Measurements from ENCODE around the gene PREX1. TPM values are rescaled to one million over a fixed set of nuclear protein-coding genes. Genes with fewer than 3 reads are reported as not detected.

The PREX1 gene
- total and polyA plus RNA-seq, 7 experiments from 2014 or later, result 2.9 to 143 (median 48.6) TPM

DNA sequence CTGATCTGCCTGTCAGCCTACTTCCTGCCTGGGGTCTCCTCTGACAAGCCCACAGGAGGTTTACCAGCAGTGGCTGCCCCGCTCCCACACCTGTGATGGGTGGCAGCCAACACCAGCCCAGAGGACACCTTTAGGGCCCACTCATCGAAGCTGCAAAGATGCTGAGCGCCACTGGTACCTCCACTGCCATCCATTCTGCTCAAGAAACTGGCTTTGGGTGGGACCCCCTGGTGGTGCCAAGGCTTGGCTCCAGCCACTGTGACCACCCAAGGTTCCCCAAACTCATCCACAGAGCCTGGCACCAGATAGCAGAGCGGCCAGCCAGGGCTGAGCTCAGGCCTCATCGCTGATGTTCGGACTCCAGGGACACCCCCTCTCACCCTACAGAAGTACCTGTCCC is 42.5 kb downstream of the PREX1 start:
- Mint-ChIP-seq H3K36me3 (peaks cover 0 to 18% (median 6%) of the 10 kb centered on the region in 5 donors), H3K27ac (peak overlapping the region in 1 of 9 donors; percentile 74), H3K4me3 (no peak overlapping the region), H3K27me3 (no peaks in the 10 kb centered on the region), H3K9me3 (peaks cover 0 to 1% (median 0%) of the 10 kb centered on the region in 11 donors), H3K4me1 (peaks cover 16 to 65% (median 39%) of the 10 kb centered on the region in 7 donors)
- POLR2A ChIA-PET, result no interaction called here
- no peak overlapping the region for H3K27ac ChIP-seq (ENCODE audit: low read depth, low read length)
- no peak for DNase-seq
- no peaks in the 10 kb centered on the region for H3K36me3 ChIP-seq (ENCODE audit: control insufficient read depth in 2 of 3, insufficient read depth in 3 of 3, low read length in 3 of 3)
- CTCF ChIA-PET, result no interaction called here
- ATAC-seq, result no peak
- intact Hi-C loops (cut with micrococcal nuclease), result no loop called here
- no peaks in the 10 kb centered on the region for H3K9me3 ChIP-seq (ENCODE audit: control insufficient read depth in 2 of 3, low read length in 3 of 3)
- no peaks in the 10 kb centered on the region for H3K27me3 ChIP-seq (ENCODE audit: control insufficient read depth in 2 of 2, insufficient read depth in 2 of 2, low read length in 2 of 2)
- H3K4me3 ChIP-seq (ENCODE audit: low read length), result no peak overlapping the region
- H3K4me1 ChIP-seq (ENCODE audit: control insufficient read depth in 2 of 2, insufficient read depth in 2 of 2, low read length in 2 of 2), result peaks cover 19 to 74% of the 10 kb centered on the region in 2 donors

- H3K27ac Mint-ChIP-seq, result peak overlapping the region in 1 of 9 donors; percentile 33
- H3K4me3 Mint-ChIP-seq, result no peak overlapping the region
- H3K27me3 Mint-ChIP-seq, result no peaks in the 10 kb centered on the region
- Histone ChIP-seq H3K4me1 (ENCODE audit: control insufficient read depth in 2 of 2, insufficient read depth in 2 of 2, low read length in 2 of 2) (peaks cover 19 to 64% of the 10 kb centered on the region in 2 donors), H3K36me3 (ENCODE audit: control insufficient read depth in 2 of 3, insufficient read depth in 3 of 3, low read length in 3 of 3) (no peaks in the 10 kb centered on the region), H3K27me3 (ENCODE audit: control insufficient read depth in 2 of 2, insufficient read depth in 2 of 2, low read length in 2 of 2) (no peaks in the 10 kb centered on the region), H3K27ac (ENCODE audit: low read depth, low read length) (no peak overlapping the region), H3K4me3 (ENCODE audit: low read length) (no peak overlapping the region), H3K9me3 (ENCODE audit: control insufficient read depth in 2 of 3, low read length in 3 of 3) (no peaks in the 10 kb centered on the region)
- peaks cover 0 to 4% (median 0%) of the 10 kb centered on the region in 11 donors for H3K9me3 Mint-ChIP-seq
- POLR2A ChIA-PET, result interaction anchor here (0.6 to 0.7 kb wide), 2 partner anchors 11 to 1196 kb away, joined by 3 read pairs; no protein-coding TSS in a partner anchor
- peaks cover 16 to 57% (median 29%) of the 10 kb centered on the region in 7 donors for H3K4me1 Mint-ChIP-seq
- no peak for DNase-seq
- H3K36me3 Mint-ChIP-seq, result peaks cover 0 to 18% (median 6%) of the 10 kb centered on the region in 5 donors
- intact Hi-C loops (cut with micrococcal nuclease), result loop anchor here in 1 of 2 donors (1.0 to 5.0 kb wide), 3 partner anchors 24 to 47 kb away; no protein-coding TSS in a partner anchor
- CTCF ChIA-PET, result no interaction called here
- no peak for ATAC-seq
These were observed 43.5 kb downstream of the PREX1 start for GRCh38 chr20:48784273-48784641.

GRCh38 chr20:48783533-48784272 is 44.1 kb downstream of the PREX1 start:
- Histone ChIP-seq H3K27me3 (ENCODE audit: control insufficient read depth in 2 of 2, insufficient read depth in 2 of 2, low read length in 2 of 2) (no peaks in the 10 kb centered on the region), H3K9me3 (ENCODE audit: control insufficient read depth in 2 of 3, low read length in 3 of 3) (no peaks in the 10 kb centered on the region), H3K4me3 (ENCODE audit: low read length) (no peak overlapping the region), H3K27ac (ENCODE audit: low read depth, low read length) (no peak overlapping the region), H3K4me1 (ENCODE audit: control insufficient read depth in 2 of 2, insufficient read depth in 2 of 2, low read length in 2 of 2) (peaks cover 19 to 59% of the 10 kb centered on the region in 2 donors), H3K36me3 (ENCODE audit: control insufficient read depth in 2 of 3, insufficient read depth in 3 of 3, low read length in 3 of 3) (no peaks in the 10 kb centered on the region)
- intact Hi-C loops (cut with micrococcal nuclease), result loop anchor here in 1 of 2 donors (1.0 to 5.0 kb wide), 4 partner anchors 15 to 46 kb away; no protein-coding TSS in a partner anchor
- Mint-ChIP-seq H3K36me3 (peaks cover 0 to 21% (median 3%) of the 10 kb centered on the region in 5 donors), H3K4me3 (no peak overlapping the region), H3K4me1 (peaks cover 16 to 54% (median 25%) of the 10 kb centered on the region in 7 donors), H3K27me3 (no peaks in the 10 kb centered on the region), H3K27ac (no peak overlapping the region), H3K9me3 (peaks cover 0 to 4% (median 0%) of the 10 kb centered on the region in 11 donors)
- ChIA-PET POLR2A (interaction anchor here (0.6 kb wide), 1 partner anchor 12 kb away, joined by 3 read pairs; no protein-coding TSS in a partner anchor), CTCF (no interaction called here)
- ATAC-seq (peak; percentile 55), DNase-seq (peak in 1 of 9 donors; percentile 47)

DNA sequence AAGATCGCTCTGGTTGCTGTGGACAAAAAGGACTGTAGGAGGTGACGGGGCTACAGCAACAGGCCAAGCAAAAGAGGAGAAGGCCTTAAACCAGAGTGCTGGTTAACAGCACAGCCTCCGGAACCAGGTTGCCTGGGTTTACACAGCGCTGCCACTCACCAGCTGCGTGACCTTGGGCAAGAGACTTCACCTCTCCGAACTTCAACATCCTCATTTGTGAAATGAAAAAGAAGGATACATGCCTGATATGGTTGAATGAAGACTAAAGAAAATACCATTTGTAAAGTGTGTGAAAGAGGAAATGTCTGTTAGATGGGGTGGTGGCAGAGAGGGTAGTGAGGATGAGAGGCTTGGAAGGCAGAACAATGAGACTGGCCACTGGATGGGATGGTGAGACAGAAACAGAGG is 44.9 kb downstream of the PREX1 start:
- peaks cover 14 to 52% of the 10 kb centered on the region in 2 donors for H3K4me1 ChIP-seq (ENCODE audit: control insufficient read depth in 2 of 2, insufficient read depth in 2 of 2, low read length in 2 of 2)
- no peak overlapping the region for H3K4me3 ChIP-seq (ENCODE audit: low read length)
- Mint-ChIP-seq H3K27me3 (no peaks in the 10 kb centered on the region), H3K4me1 (peaks cover 10 to 47% (median 17%) of the 10 kb centered on the region in 7 donors), H3K4me3 (no peak overlapping the region), H3K36me3 (peaks cover 0 to 21% (median 0%) of the 10 kb centered on the region in 5 donors), H3K27ac (no peak overlapping the region), H3K9me3 (peaks cover 0 to 4% (median 0%) of the 10 kb centered on the region in 11 donors)
- no peaks in the 10 kb centered on the region for H3K36me3 ChIP-seq (ENCODE audit: control insufficient read depth in 2 of 3, insufficient read depth in 3 of 3, low read length in 3 of 3)
- no peak for DNase-seq
- POLR2A ChIA-PET, result no interaction called here
- CTCF ChIA-PET, result no interaction called here
- H3K27ac ChIP-seq (ENCODE audit: low read depth, low read length), result no peak overlapping the region
- no peaks in the 10 kb centered on the region for H3K9me3 ChIP-seq (ENCODE audit: control insufficient read depth in 2 of 3, low read length in 3 of 3)
- intact Hi-C loops (cut with micrococcal nuclease), result loop anchor here in 1 of 2 donors (2.0 to 5.0 kb wide), 3 partner anchors 14 to 46 kb away; no protein-coding TSS in a partner anchor
- ATAC-seq, result no peak
- H3K27me3 ChIP-seq (ENCODE audit: control insufficient read depth in 2 of 2, insufficient read depth in 2 of 2, low read length in 2 of 2), result no peaks in the 10 kb centered on the region

GRCh38 chr20:48782053-48782452 is 45.7 kb downstream of the PREX1 start:
- ATAC-seq (no peak), DNase-seq (no peak)
- intact Hi-C loops (cut with micrococcal nuclease), result loop anchor here in 1 of 2 donors (2.0 to 5.0 kb wide), 3 partner anchors 13 to 45 kb away; no protein-coding TSS in a partner anchor
- Mint-ChIP-seq H3K36me3 (peaks cover 0 to 28% (median 0%) of the 10 kb centered on the region in 5 donors), H3K4me1 (peaks cover 1 to 47% (median 9%) of the 10 kb centered on the region in 7 donors), H3K9me3 (peaks cover 0 to 4% (median 0%) of the 10 kb centered on the region in 11 donors), H3K4me3 (no peak overlapping the region), H3K27me3 (no peaks in the 10 kb centered on the region), H3K27ac (no peak overlapping the region)
- ChIA-PET POLR2A (no interaction called here), CTCF (interaction anchor here (0.9 kb wide), 1 partner anchor 123 kb away, joined by 4 read pairs; no protein-coding TSS in a partner anchor)
- Histone ChIP-seq H3K27me3 (ENCODE audit: control insufficient read depth in 2 of 2, insufficient read depth in 2 of 2, low read length in 2 of 2) (no peaks in the 10 kb centered on the region), H3K27ac (ENCODE audit: low read depth, low read length) (no peak overlapping the region), H3K9me3 (ENCODE audit: control insufficient read depth in 2 of 3, low read length in 3 of 3) (no peaks in the 10 kb centered on the region), H3K36me3 (ENCODE audit: control insufficient read depth in 2 of 3, insufficient read depth in 3 of 3, low read length in 3 of 3) (no peaks in the 10 kb centered on the region), H3K4me3 (ENCODE audit: low read length) (no peak overlapping the region), H3K4me1 (ENCODE audit: control insufficient read depth in 2 of 2, insufficient read depth in 2 of 2, low read length in 2 of 2) (peaks cover 12 to 49% of the 10 kb centered on the region in 2 donors)

- H3K4me1 Mint-ChIP-seq, result peaks cover 0 to 47% (median 4%) of the 10 kb centered on the region in 7 donors
- H3K27me3 Mint-ChIP-seq, result no peaks in the 10 kb centered on the region
- no peak overlapping the region for H3K27ac ChIP-seq (ENCODE audit: low read depth, low read length)
- H3K27ac Mint-ChIP-seq, result peak overlapping the region in 2 of 9 donors; percentile 41 to 56
- H3K27me3 ChIP-seq (ENCODE audit: control insufficient read depth in 2 of 2, insufficient read depth in 2 of 2, low read length in 2 of 2), result no peaks in the 10 kb centered on the region
- intact Hi-C loops (cut with micrococcal nuclease), result loop anchor here in 1 of 2 donors (2.0 to 5.0 kb wide), 3 partner anchors 13 to 44 kb away; no protein-coding TSS in a partner anchor
- DNase-seq, result no peak
- ATAC-seq, result no peak
- POLR2A ChIA-PET, result no interaction called here
- no peak overlapping the region for H3K4me3 Mint-ChIP-seq
- peaks cover 0 to 4% (median 0%) of the 10 kb centered on the region in 11 donors for H3K9me3 Mint-ChIP-seq
- no peak overlapping the region for H3K4me3 ChIP-seq (ENCODE audit: low read length)
- peaks cover 0 to 32% (median 0%) of the 10 kb centered on the region in 5 donors for H3K36me3 Mint-ChIP-seq
- CTCF ChIA-PET, result interaction anchor here (0.9 kb wide), 1 partner anchor 124 kb away, joined by 4 read pairs; no protein-coding TSS in a partner anchor
- H3K9me3 ChIP-seq (ENCODE audit: control insufficient read depth in 2 of 3, low read length in 3 of 3), result no peaks in the 10 kb centered on the region
- no peaks in the 10 kb centered on the region for H3K36me3 ChIP-seq (ENCODE audit: control insufficient read depth in 2 of 3, insufficient read depth in 3 of 3, low read length in 3 of 3)
- H3K4me1 ChIP-seq (ENCODE audit: control insufficient read depth in 2 of 2, insufficient read depth in 2 of 2, low read length in 2 of 2), result peaks cover 12 to 51% of the 10 kb centered on the region in 2 donors
These were observed 46.2 kb downstream of the PREX1 start for GRCh38 chr20:48781634-48782033.
